ENCODE results near the gene TXNDC2. TPM values are rescaled to one million over a fixed set of nuclear protein-coding genes. Genes with fewer than 3 reads are reported as not detected.

TXNDC2 gene
- polyA plus RNA-seq, 1 experiment = 0.06 TPM

GRCh38 chr18:9934274-9934673 lies 48.5 kb downstream of the TXNDC2 start:
- no peak for DNase-seq (ENCODE audit: low read depth, low spot score)
- POLR2A ChIA-PET = no interaction called here
- CTCF ChIA-PET = no interaction called here
- TF ChIP-seq CTCF (IDR thresholded peaks at IDR 0.05; ENCODE audit: low read depth, low read length) = no peak
- Histone ChIP-seq H3K27me3 (ENCODE audit: control insufficient read depth, insufficient read depth, low read length) (no peaks in the 10 kb centered on the region), H3K9me3 (ENCODE audit: control insufficient read depth, insufficient read depth, low read length) (no peaks in the 10 kb centered on the region), H3K27ac (ENCODE audit: low read depth, low read length) (no peak overlapping the region), H3K4me3 (ENCODE audit: low read depth, low read length) (no peak overlapping the region)

Small RNA genes lying within 50 kb of the gene (small RNA-seq; reads per million reads assigned to genes)
- gene RNA5SP449 (ENCODE audit: insufficient read length, low read depth) (not detected), gene RNA5SP450 (ENCODE audit: insufficient read length, low read depth) (1.6 reads per million)

Other genes with a start within 250 kb of the TXNDC2 start
- gene RAB31, start 177.7 kb upstream of the TXNDC2 start, polyA plus RNA-seq (2011; rRNA removed) = 34.0 and 43.7 TPM in 2 replicates
- 296 and 393 TPM in 2 replicates for gene VAPA, start 28.0 kb downstream of the TXNDC2 start, polyA plus RNA-seq (2011; rRNA removed)

Data from AG04450 (cell line).